Mesendoderm (in vitro differentiated cells): ENCODE measurements around the gene MED25.
A peak's percentile ranks its signal among the peaks of the same experiment; 100 is the strongest.

Experiments used
- DNase-seq: peaks from one replicate; pipeline ENCODE4 v3.0.0; 2013
- H2AK5ac ChIP-seq: 2 replicates; pipeline ENCODE4 v1.6.1; 2013; ENCODE audit warnings: low read length, inconsistent platforms
- H2BK120ac ChIP-seq: 2 replicates; pipeline ENCODE4 v1.6.1; 2013; ENCODE audit warnings: low read depth, mild to moderate bottlenecking, low read length, moderate library complexity, mixed read lengths
- H2BK15ac ChIP-seq: replicated peaks from 2 replicates; pipeline ENCODE4 v1.6.1; 2013; ENCODE audit warnings: low read depth, mild to moderate bottlenecking, moderate library complexity
- H2BK5ac ChIP-seq: 2 replicates; pipeline ENCODE4 v1.6.1; 2013; ENCODE audit warnings: low read length, inconsistent platforms
- H3K18ac ChIP-seq: 2 replicates; pipeline ENCODE4 v1.6.1; 2013; ENCODE audit warnings: mild to moderate bottlenecking, low read length, mixed read lengths
- H3K23ac ChIP-seq: one replicate; pipeline ENCODE4 v1.6.1; 2013; ENCODE audit warnings: low read length
- H3K27ac ChIP-seq: 2 replicates; pipeline ENCODE4 v1.5.1; 2013; ENCODE audit warnings: low read depth, mild to moderate bottlenecking, inconsistent platforms, low read length, moderate library complexity
- H3K27me3 ChIP-seq: 2 replicates; pipeline ENCODE4 v1.6.1; 2013; ENCODE audit warnings: low read length, control low read depth, mild to moderate bottlenecking, inconsistent platforms; ENCODE audit not compliant: insufficient read depth, poor library complexity
- H3K36me3 ChIP-seq: 2 replicates; pipeline ENCODE4 v1.6.1; 2013; ENCODE audit warnings: low read length, inconsistent platforms; ENCODE audit not compliant: control insufficient read depth, insufficient read depth
- H3K4ac ChIP-seq: one replicate; pipeline ENCODE4 v1.6.1; 2013; ENCODE audit warnings: low read depth, mild to moderate bottlenecking, low read length, moderate library complexity
- H3K4me1 ChIP-seq: 2 replicates; pipeline ENCODE4 v1.6.1; 2013; ENCODE audit warnings: low read depth, low read length, inconsistent platforms; ENCODE audit not compliant: control insufficient read depth
- H3K4me2 ChIP-seq: 2 replicates; pipeline ENCODE4 v1.6.1; 2013; ENCODE audit warnings: low read length
- H3K4me3 ChIP-seq: 2 replicates; pipeline ENCODE4 v1.5.1; 2013; ENCODE audit warnings: mild to moderate bottlenecking, low read length
- H3K56ac ChIP-seq: one replicate; pipeline ENCODE4 v1.6.1; 2013; ENCODE audit warnings: low read length
- H3K79me1 ChIP-seq: 2 replicates; pipeline ENCODE4 v1.6.1; 2013; ENCODE audit warnings: low read length, inconsistent platforms
- H3K79me2 ChIP-seq: 2 replicates; pipeline ENCODE4 v1.6.1; 2013; ENCODE audit warnings: mild to moderate bottlenecking, low read length; ENCODE audit not compliant: control insufficient read depth, insufficient read depth
- H3K9ac ChIP-seq: 2 replicates; pipeline ENCODE4 v1.6.1; 2013; ENCODE audit warnings: low read length, inconsistent platforms
- H4K5ac ChIP-seq: one replicate; pipeline ENCODE4 v1.6.1; 2013; ENCODE audit warnings: low read length
- H4K8ac ChIP-seq: one replicate; pipeline ENCODE4 v1.6.1; 2013; ENCODE audit warnings: low read depth, mild to moderate bottlenecking, control low read depth, low read length, moderate library complexity
- WGBS: extraction: QIAGEN DNeasy Blood & Tissue Kit; methylation state at CpG from one replicate; pipeline ENCODE4 v1.1.7; 2013; ENCODE audit warnings: low lambda C conversion rate, missing lambda C conversion rate; ENCODE audit not compliant: insufficient coverage; ENCODE audit errors: extremely low coverage; 5-methylcytosine and 5-hydroxymethylcytosine counted together

The MED25 gene

DNA sequence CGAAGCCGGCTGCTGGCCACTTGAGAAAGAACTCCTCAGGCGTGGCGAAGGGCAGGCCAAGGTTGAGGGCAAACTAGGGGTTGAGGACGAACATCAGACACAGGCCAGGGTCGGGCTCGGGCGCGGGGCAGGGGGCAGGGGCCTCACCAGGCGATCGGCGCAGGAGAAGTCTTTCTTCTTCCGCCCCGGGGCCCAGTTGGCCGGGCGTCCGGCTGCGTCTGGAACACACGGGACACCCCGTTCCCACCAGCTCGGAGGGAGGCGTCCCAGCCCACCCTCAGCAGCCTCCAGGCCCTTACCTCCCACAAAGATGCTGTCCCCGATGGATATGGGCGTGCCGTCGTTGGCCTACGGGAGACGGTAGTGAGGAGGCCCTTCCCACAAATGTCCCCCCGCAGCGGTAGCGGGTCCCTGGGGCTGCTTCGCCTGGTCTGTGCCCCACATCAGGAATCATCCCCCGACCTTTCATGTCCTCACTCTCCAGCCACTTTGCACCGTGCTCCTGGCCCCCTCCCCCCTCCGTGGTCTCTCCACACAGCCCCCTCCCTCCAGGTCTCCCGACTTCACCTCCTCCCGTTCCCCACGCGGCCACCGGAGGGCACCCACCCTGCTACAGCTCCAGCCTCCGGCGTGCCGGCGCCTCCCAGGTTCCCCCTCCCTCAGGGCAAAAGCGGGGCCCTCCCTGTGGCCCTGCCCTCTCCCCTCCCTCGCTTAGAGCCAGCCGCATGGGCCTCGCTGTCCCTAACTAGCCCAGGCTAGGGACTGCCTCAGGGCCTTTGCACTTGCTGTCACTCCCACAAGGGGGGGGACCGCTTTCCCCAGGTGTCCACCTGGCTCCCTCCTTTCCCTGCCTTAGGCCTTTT lies 44.5 kb downstream of the MED25 start:
- Histone ChIP-seq H3K36me3 (peaks cover 23% of the 10 kb centered on the region), H3K23ac (no peak overlapping the region), H3K9ac (no peak overlapping the region), H3K27me3 (no peaks in the 10 kb centered on the region), H2BK120ac (no peak overlapping the region), H3K4ac (no peak overlapping the region), H2AK5ac (no peak overlapping the region), H3K56ac (no peak overlapping the region), H3K4me2 (no peak overlapping the region), H3K79me1 (peaks cover 9% of the 10 kb centered on the region), H3K27ac (no peak overlapping the region), H3K4me1 (peaks cover 2% of the 10 kb centered on the region), H3K79me2 (peaks cover 20% of the 10 kb centered on the region), H2BK15ac (no peak overlapping the region), H3K18ac (no peak overlapping the region), H4K8ac (no peak overlapping the region), H4K5ac (no peak overlapping the region), H2BK5ac (no peak overlapping the region), H3K4me3 (no peak overlapping the region)
- peak; percentile 90 for DNase-seq
- no CpG with 5 or more reads among the region's 49 CpGs for WGBS

- no peak overlapping the region for H2BK15ac ChIP-seq
- H2BK120ac ChIP-seq = no peak overlapping the region
- H3K18ac ChIP-seq = no peak overlapping the region
- no peak overlapping the region for H3K4ac ChIP-seq
- H3K27ac ChIP-seq = no peak overlapping the region
- WGBS = no CpG with 5 or more reads among the region's 24 CpGs
- H3K4me1 ChIP-seq = peaks cover 2% of the 10 kb centered on the region
- H3K79me1 ChIP-seq = peaks cover 9% of the 10 kb centered on the region
- peaks cover 20% of the 10 kb centered on the region for H3K79me2 ChIP-seq
- H4K8ac ChIP-seq = no peak overlapping the region
- no peak overlapping the region for H3K9ac ChIP-seq
- H3K56ac ChIP-seq = no peak overlapping the region
- no peak for DNase-seq
- peaks cover 20% of the 10 kb centered on the region for H3K36me3 ChIP-seq
- no peak overlapping the region for H3K23ac ChIP-seq
- H3K4me2 ChIP-seq = no peak overlapping the region
- H4K5ac ChIP-seq = no peak overlapping the region
- no peak overlapping the region for H2BK5ac ChIP-seq
- no peak overlapping the region for H3K4me3 ChIP-seq
- H3K27me3 ChIP-seq = no peaks in the 10 kb centered on the region
- no peak overlapping the region for H2AK5ac ChIP-seq
These were observed 45.3 kb downstream of the MED25 start for GRCh38 chr19:49863254-49863934.

DNA sequence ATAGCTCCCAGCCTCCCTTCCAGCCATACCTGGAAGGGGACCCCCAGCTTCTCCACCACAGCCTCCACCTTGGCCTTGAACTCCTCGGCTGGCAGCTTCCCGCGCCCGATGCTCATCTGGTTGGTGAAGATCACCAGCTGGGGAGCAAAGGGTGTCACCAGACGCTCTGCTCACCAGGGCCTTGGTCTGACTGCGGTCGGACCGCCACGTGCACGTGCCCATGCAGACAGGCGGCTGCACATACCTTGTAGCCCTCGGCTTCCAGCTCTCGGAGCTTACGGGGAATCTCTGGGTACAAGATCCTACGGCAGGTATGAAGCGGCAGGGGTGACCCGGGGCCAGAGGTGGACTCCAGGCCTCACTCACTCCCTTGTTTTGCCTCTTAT lies 45.8 kb downstream of the MED25 start:
- Histone ChIP-seq H2BK120ac (no peak overlapping the region), H4K5ac (no peak overlapping the region), H3K4me3 (no peak overlapping the region), H3K4ac (no peak overlapping the region), H3K56ac (no peak overlapping the region), H3K36me3 (peaks cover 18% of the 10 kb centered on the region), H3K27ac (no peak overlapping the region), H4K8ac (no peak overlapping the region), H2AK5ac (no peak overlapping the region), H3K9ac (no peak overlapping the region), H3K4me2 (no peak overlapping the region), H3K79me1 (peaks cover 9% of the 10 kb centered on the region), H3K4me1 (peaks cover 2% of the 10 kb centered on the region), H3K23ac (no peak overlapping the region), H2BK5ac (no peak overlapping the region), H3K79me2 (peaks cover 20% of the 10 kb centered on the region), H2BK15ac (no peak overlapping the region), H3K27me3 (no peaks in the 10 kb centered on the region), H3K18ac (no peak overlapping the region)
- WGBS = no CpG with 5 or more reads among the region's 17 CpGs
- no peak for DNase-seq

DNA sequence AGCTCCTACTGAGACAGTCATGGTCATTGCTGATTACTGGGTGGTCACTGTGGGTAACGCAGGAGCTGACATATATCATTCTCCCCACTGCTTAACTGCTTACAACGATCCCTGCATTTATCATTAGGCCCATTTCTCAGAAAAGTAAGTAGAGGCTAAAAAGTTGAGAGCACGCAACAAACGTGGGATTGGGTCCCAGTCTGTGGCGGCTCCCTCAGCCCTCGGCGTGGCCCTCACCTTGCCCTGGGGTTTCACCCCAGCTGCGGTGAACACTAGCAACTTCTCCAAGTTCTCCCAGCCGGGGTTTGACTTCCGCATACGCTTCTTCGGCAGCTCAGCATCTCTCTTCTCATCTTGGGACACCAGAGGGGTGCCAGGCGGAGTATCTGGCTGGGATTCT lies 46.8 kb downstream of the MED25 start:
- H3K4me3 ChIP-seq = no peak overlapping the region
- H4K8ac ChIP-seq = no peak overlapping the region
- whole genome bisulfite sequencing = no CpG with 5 or more reads among the region's 13 CpGs

GRCh38 chr19:49866933-49867782 lies 49.1 kb downstream of the MED25 start, which contains the start of gene PNKP:
TSS of gene PNKP (minus strand) at chr19:49867576. CDS start at chr19:49867204, 372 bp downstream.
- Histone ChIP-seq H3K79me2 (peaks cover 20% of the 10 kb centered on the region), H2BK120ac (no peak within 1 kb of the TSS)

More for the DNA sequence above, 46.8 kb downstream of the MED25 start:
- Histone ChIP-seq H3K4me2 (no peak overlapping the region), H3K36me3 (peaks cover 14% of the 10 kb centered on the region), H3K4ac (no peak overlapping the region), H3K27me3 (no peaks in the 10 kb centered on the region), H3K79me2 (peaks cover 20% of the 10 kb centered on the region), H2BK120ac (no peak overlapping the region), H3K27ac (no peak overlapping the region), H4K5ac (no peak overlapping the region), H3K18ac (no peak overlapping the region), H2BK5ac (no peak overlapping the region), H3K9ac (no peak overlapping the region), H2AK5ac (no peak overlapping the region), H3K4me1 (peaks cover 2% of the 10 kb centered on the region), H3K79me1 (peaks cover 9% of the 10 kb centered on the region), H2BK15ac (no peak overlapping the region), H3K56ac (no peak overlapping the region), H3K23ac (no peak overlapping the region)
- no peak for DNase-seq

More at GRCh38 chr19:49866933-49867782, 49.1 kb downstream of the MED25 start, which contains the start of gene PNKP:
- H3K79me1 ChIP-seq = peaks cover 9% of the 10 kb centered on the region
- peaks cover 6% of the 10 kb centered on the region for H3K36me3 ChIP-seq
- DNase-seq = peak; percentile 95
- peak within 1 kb of the TSS; percentile 96 for H3K56ac ChIP-seq
- H3K27me3 ChIP-seq = no peaks in the 10 kb centered on the region
- H3K9ac ChIP-seq = peak within 1 kb of the TSS; percentile 82
- H4K8ac ChIP-seq = no peak within 1 kb of the TSS
- H4K5ac ChIP-seq = no peak within 1 kb of the TSS
- H3K4me3 ChIP-seq = peak within 1 kb of the TSS; percentile 81
- H3K23ac ChIP-seq = no peak within 1 kb of the TSS
- no peak within 1 kb of the TSS for H2BK15ac ChIP-seq
- H3K4me1 ChIP-seq = peaks cover 4% of the 10 kb centered on the region
- H3K4me2 ChIP-seq = peak within 1 kb of the TSS; percentile 31
- no CpG with 5 or more reads among the region's 65 CpGs for WGBS
- no peak within 1 kb of the TSS for H2AK5ac ChIP-seq
- H3K27ac ChIP-seq = peak within 1 kb of the TSS; percentile 91
- H2BK5ac ChIP-seq = peak within 1 kb of the TSS; percentile 76
- no peak within 1 kb of the TSS for H3K4ac ChIP-seq
- peak within 1 kb of the TSS; percentile 63 for H3K18ac ChIP-seq
